ENCODE results near the gene ZNF346. TPM values are rescaled to one million over a fixed set of nuclear protein-coding genes. Genes with fewer than 3 reads are reported as not detected.
A peak's percentile ranks its signal among the peaks of the same experiment; 100 is the strongest.
"Not testable (repeated sequence)": the region's sequence is repeated elsewhere in the genome, so short reads cannot be mapped to it uniquely, and the experiment has no call there.

The ZNF346 gene
- total RNA-seq, 3 donors from 2014 or later: 18.7 to 21.7 (median 21.3) TPM

DNA sequence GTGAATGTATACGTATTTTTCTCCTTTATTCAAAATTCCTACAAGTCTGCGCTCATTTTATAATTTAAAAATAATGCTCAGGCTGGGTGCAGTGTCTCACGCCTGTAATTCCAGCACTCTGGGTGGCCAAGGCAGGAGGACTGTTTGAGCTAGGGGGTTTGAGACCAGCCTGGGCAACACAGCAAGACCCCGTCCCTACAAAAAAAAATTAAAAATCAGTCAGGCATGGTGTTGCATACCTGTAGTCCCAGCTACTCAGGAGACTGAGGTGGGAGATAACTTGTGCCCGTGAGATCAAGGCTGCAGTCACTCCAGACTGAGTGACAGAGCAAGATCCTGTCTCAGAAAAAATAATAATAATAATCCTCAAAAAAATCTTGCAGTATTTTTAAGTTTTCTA is 23.7 kb upstream of the ZNF346 start:
- Mint-ChIP-seq H3K9me3 (peaks cover 6% of the 10 kb centered on the region), H3K4me3 (no peak overlapping the region), H3K4me1 (ENCODE audit: low read depth) (peaks cover 44% of the 10 kb centered on the region), H3K36me3 (ENCODE audit: insufficient read depth) (peaks cover 23% of the 10 kb centered on the region), H3K27me3 (ENCODE audit: low read depth) (no peaks in the 10 kb centered on the region)
- DNase-seq (no peak), ATAC-seq (no peak)

GRCh38 chr5:176999526-176999925 is 23.0 kb upstream of the ZNF346 start:
- not testable (repeated sequence) for ATAC-seq; H3K4me3 Mint-ChIP-seq; DNase-seq; H3K27me3 Mint-ChIP-seq (ENCODE audit: low read depth); H3K9me3 Mint-ChIP-seq
- Mint-ChIP-seq H3K4me1 (ENCODE audit: low read depth) (peaks cover 49% of the 10 kb centered on the region), H3K36me3 (ENCODE audit: insufficient read depth) (peaks cover 22% of the 10 kb centered on the region)

- Mint-ChIP-seq H3K9me3 (no peaks in the 10 kb centered on the region), H3K27me3 (ENCODE audit: low read depth) (no peaks in the 10 kb centered on the region), H3K4me3 (peak overlapping the region; percentile 35), H3K4me1 (ENCODE audit: low read depth) (peaks cover 38% of the 10 kb centered on the region), H3K36me3 (ENCODE audit: insufficient read depth) (peaks cover 9% of the 10 kb centered on the region)
- ATAC-seq (no peak), DNase-seq (no peak)
Observed at GRCh38 chr5:177003649-177004048, 18.8 kb upstream of the ZNF346 start.

DNA sequence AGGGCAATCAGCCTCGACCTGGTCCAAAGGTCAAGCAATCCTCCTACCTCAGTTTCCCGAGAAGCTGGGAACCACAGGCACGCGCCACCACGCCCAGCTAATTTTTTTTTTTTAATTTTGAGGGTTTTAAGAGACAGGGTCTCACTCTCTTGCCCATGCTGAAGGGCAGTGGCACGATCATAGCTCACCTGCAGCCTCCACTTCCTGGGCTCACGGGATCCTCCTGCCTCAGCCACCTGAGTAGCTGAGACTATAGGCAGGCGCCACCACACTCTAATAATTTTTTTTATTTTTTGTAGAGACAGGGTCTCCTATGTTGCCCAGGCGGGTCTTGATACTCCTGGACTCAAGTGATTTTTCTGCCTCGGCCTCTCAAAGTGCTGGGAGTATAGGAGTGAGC is 17.5 kb upstream of the ZNF346 start:
- no peak for ATAC-seq
- no peak for DNase-seq

DNA sequence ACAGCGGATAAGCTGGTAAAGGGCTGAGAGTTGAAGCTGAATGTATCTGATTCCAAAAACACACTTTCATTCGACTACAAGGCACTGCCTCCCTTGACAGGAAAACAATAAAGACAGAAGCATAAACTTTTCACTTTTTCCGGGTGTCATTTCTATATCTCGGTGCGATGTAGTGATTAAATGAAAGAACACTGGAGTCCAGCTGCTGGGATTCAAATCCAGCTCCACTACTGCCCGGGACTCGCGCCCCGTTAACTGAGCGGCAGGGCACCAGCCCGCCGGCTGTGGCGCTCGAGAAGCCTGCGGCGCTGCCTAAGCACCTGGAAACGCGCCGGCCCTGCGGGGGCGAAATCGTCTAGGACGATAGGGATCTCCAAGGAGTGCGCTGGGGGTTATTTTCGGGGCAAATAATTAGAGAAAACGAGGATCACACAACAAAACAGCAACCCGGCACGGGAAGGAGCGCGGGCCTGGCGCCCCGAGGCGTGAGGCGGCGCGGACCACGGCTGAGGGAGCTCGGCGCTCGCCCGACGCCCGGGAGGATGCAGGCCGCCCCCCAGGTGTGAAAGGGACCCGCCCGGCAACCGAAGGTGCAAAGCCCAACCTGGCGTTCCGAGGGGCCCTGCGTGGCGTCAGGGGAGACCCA is 16.8 kb upstream of the ZNF346 start:
- Mint-ChIP-seq H3K27me3 (ENCODE audit: low read depth) (no peaks in the 10 kb centered on the region), H3K4me3 (peak overlapping the region; percentile 96), H3K36me3 (ENCODE audit: insufficient read depth) (peaks cover 5% of the 10 kb centered on the region), H3K4me1 (ENCODE audit: low read depth) (peaks cover 30% of the 10 kb centered on the region), H3K9me3 (no peaks in the 10 kb centered on the region)
- peak; percentile 64 for DNase-seq
- ATAC-seq: peak; percentile 66 to 67

More for the DNA sequence above, 17.5 kb upstream of the ZNF346 start:
- no peaks in the 10 kb centered on the region for H3K9me3 Mint-ChIP-seq
- H3K4me3 Mint-ChIP-seq: peak overlapping the region; percentile 96
- peaks cover 5% of the 10 kb centered on the region for H3K36me3 Mint-ChIP-seq (ENCODE audit: insufficient read depth)
- no peaks in the 10 kb centered on the region for H3K27me3 Mint-ChIP-seq (ENCODE audit: low read depth)
- H3K4me1 Mint-ChIP-seq (ENCODE audit: low read depth): peaks cover 31% of the 10 kb centered on the region

- peak; percentile 83 to 89 for ATAC-seq
- H3K9me3 Mint-ChIP-seq: no peaks in the 10 kb centered on the region
- peak within 1 kb of the TSS; percentile 96 for H3K4me3 Mint-ChIP-seq
- peak; percentile 91 for DNase-seq
- no peaks in the 10 kb centered on the region for H3K27me3 Mint-ChIP-seq (ENCODE audit: low read depth)
- peaks cover 5% of the 10 kb centered on the region for H3K36me3 Mint-ChIP-seq (ENCODE audit: insufficient read depth)
- H3K4me1 Mint-ChIP-seq (ENCODE audit: low read depth): peaks cover 28% of the 10 kb centered on the region
Observed at GRCh38 chr5:177006265-177006972, 16.1 kb upstream of the ZNF346 start, which contains the start of gene UIMC1. Gene UIMC1 (minus strand): TSS chr5:177006779. CDS start chr5:176982615, 24,164 bp downstream.

DNA sequence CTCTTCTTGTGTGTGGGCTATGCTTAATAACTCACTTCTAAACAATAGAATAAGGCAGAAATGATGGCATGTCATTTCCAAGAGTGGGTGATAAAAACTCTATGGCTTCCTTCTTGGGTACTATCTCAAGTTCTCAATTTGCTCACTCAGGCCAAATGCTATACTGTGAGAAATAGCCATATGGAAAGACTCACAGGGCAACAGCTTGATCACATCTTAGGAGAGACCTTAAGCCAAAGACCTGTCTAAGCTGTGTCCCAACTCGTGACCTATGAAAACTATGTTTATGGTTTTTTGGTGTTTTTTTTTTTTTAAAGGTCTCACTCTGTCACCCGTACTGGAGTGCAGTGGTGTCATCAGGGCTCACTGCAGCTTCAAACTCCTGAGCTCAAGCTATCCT is 13.8 kb upstream of the ZNF346 start:
- DNase-seq (no peak), ATAC-seq (no peak)
- peaks cover 22% of the 10 kb centered on the region for H3K4me1 Mint-ChIP-seq (ENCODE audit: low read depth)
- H3K27me3 Mint-ChIP-seq (ENCODE audit: low read depth): no peaks in the 10 kb centered on the region
- no peak overlapping the region for H3K4me3 Mint-ChIP-seq
- H3K9me3 Mint-ChIP-seq: no peaks in the 10 kb centered on the region
- H3K36me3 Mint-ChIP-seq (ENCODE audit: insufficient read depth): peaks cover 5% of the 10 kb centered on the region

- Mint-ChIP-seq H3K4me3 (no peak overlapping the region), H3K27me3 (ENCODE audit: low read depth) (no peaks in the 10 kb centered on the region), H3K4me1 (ENCODE audit: low read depth) (peaks cover 12% of the 10 kb centered on the region), H3K9me3 (no peaks in the 10 kb centered on the region), H3K36me3 (ENCODE audit: insufficient read depth) (peaks cover 5% of the 10 kb centered on the region)
- ATAC-seq: no peak
- DNase-seq: no peak
Observed at GRCh38 chr5:177010153-177010552, 12.3 kb upstream of the ZNF346 start.

DNA sequence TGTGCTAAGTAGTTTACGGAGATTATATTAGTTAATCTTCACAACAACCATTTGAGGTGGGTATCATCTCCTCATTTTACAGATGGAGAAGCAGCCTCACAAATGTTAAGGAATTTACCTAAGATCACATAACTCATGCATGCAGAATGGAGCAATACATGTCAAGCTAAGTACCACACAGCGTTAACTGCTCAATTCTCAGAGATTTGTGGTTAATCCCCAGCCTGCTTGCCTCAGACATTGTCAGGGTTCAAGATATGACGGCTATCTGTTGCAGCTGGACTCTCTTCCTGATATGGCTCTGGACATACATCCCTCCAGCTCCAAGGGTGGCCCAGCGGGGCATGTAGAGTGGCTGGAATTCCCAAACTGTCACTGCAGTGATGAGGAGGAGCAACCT is 7.3 kb upstream of the ZNF346 start:
- Mint-ChIP-seq H3K36me3 (ENCODE audit: insufficient read depth) (no peaks in the 10 kb centered on the region), H3K27me3 (ENCODE audit: low read depth) (no peaks in the 10 kb centered on the region), H3K4me1 (ENCODE audit: low read depth) (no peaks in the 10 kb centered on the region), H3K9me3 (no peaks in the 10 kb centered on the region), H3K4me3 (no peak overlapping the region)
- DNase-seq (no peak), ATAC-seq (no peak)

GRCh38 chr5:177018341-177018740 is 4.2 kb upstream of the ZNF346 start:
- Mint-ChIP-seq H3K27me3 (ENCODE audit: low read depth) (no peaks in the 10 kb centered on the region), H3K4me3 (no peak overlapping the region), H3K9me3 (no peaks in the 10 kb centered on the region), H3K4me1 (ENCODE audit: low read depth) (peaks cover 11% of the 10 kb centered on the region), H3K36me3 (ENCODE audit: insufficient read depth) (no peaks in the 10 kb centered on the region)
- no peak for ATAC-seq
- DNase-seq: no peak

- Mint-ChIP-seq H3K4me1 (ENCODE audit: low read depth) (peaks cover 24% of the 10 kb centered on the region), H3K4me3 (peak overlapping the region; percentile 16), H3K9me3 (no peaks in the 10 kb centered on the region), H3K27me3 (ENCODE audit: low read depth) (no peaks in the 10 kb centered on the region), H3K36me3 (ENCODE audit: insufficient read depth) (peaks cover 3% of the 10 kb centered on the region)
- DNase-seq: no peak
- no peak for ATAC-seq
Observed at GRCh38 chr5:177020033-177020432, 2.5 kb upstream of the ZNF346 start.

DNA sequence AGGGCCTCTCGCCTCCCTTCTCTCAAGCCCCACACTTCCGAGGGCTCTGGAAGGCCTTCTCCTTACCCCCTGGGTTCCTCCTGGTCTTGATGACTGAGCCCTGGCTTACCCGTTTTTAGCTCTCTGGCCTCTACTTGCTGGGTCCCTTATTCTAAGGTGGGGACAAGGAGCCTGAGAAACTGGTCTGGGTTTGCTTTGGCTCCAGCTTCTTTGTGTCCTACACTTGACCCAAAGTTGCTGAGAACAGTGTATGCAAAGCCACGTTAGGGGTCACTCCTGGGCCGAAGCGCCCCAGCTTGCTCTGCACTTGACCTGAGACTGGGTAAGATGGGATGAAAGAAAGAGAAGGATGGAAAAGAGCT is 788 bp downstream of the ZNF346 start:
- peaks cover 33% of the 10 kb centered on the region for H3K4me1 Mint-ChIP-seq (ENCODE audit: low read depth)
- H3K4me3 Mint-ChIP-seq: peak overlapping the region; percentile 99
- no peak for DNase-seq
- no peaks in the 10 kb centered on the region for H3K27me3 Mint-ChIP-seq (ENCODE audit: low read depth)
- H3K36me3 Mint-ChIP-seq (ENCODE audit: insufficient read depth): peaks cover 9% of the 10 kb centered on the region
- peak in 1 of 2 donors; percentile 7 for ATAC-seq
- no peaks in the 10 kb centered on the region for H3K9me3 Mint-ChIP-seq

DNA sequence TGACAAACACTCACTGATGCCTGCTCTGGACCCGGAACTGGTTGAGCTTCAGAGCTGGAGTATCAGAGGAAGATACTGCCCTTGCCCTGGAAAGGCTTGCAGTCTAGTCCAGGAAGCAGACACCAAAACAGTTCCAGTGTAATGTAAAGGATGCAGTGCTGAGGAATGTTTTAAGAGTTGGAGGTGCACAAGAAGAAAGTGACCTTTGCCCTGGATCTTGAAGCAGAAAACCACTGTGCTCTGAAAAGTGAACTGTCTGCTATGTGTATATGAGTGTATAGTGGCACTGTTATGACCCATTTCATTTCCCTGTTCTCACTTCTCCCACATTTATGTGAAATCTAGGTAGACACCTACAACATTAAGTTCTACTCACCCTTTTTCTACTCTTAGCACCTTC is 2.1 kb downstream of the ZNF346 start:
- H3K4me1 Mint-ChIP-seq (ENCODE audit: low read depth): peaks cover 33% of the 10 kb centered on the region
- DNase-seq: no peak
- peak overlapping the region; percentile 1 for H3K4me3 Mint-ChIP-seq
- H3K36me3 Mint-ChIP-seq (ENCODE audit: insufficient read depth): peaks cover 12% of the 10 kb centered on the region
- no peak for ATAC-seq
- H3K27me3 Mint-ChIP-seq (ENCODE audit: low read depth): no peaks in the 10 kb centered on the region
- peaks cover 3% of the 10 kb centered on the region for H3K9me3 Mint-ChIP-seq

DNA sequence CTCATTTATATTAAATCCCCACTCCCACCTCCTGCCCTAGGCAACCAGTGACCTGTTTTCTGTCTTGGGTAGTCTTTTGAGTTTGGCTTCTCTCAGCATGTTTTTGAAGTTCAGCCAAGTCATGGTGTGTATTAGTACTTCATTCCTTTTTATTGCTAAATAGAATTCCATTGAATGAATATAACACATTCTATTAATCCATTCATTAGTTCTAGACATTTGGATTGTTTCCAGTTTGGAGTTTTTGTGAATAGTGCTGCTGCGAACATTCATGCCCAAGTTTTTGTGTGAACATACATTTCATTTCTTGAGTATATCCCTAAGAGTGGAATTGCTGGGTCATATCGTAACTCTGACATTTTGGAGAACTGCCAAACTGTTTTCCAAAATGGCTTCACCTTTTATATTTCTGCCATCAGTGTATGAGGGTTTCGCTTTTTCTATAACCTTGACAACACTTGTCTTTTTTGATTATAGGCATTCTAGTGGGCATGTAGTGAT is 2.7 kb downstream of the ZNF346 start:
- H3K36me3 Mint-ChIP-seq (ENCODE audit: insufficient read depth): peaks cover 15% of the 10 kb centered on the region
- no peak overlapping the region for H3K4me3 Mint-ChIP-seq
- DNase-seq: no peak
- peaks cover 33% of the 10 kb centered on the region for H3K4me1 Mint-ChIP-seq (ENCODE audit: low read depth)
- no peak for ATAC-seq
- peaks cover 3% of the 10 kb centered on the region for H3K9me3 Mint-ChIP-seq
- no peaks in the 10 kb centered on the region for H3K27me3 Mint-ChIP-seq (ENCODE audit: low read depth)

DNA sequence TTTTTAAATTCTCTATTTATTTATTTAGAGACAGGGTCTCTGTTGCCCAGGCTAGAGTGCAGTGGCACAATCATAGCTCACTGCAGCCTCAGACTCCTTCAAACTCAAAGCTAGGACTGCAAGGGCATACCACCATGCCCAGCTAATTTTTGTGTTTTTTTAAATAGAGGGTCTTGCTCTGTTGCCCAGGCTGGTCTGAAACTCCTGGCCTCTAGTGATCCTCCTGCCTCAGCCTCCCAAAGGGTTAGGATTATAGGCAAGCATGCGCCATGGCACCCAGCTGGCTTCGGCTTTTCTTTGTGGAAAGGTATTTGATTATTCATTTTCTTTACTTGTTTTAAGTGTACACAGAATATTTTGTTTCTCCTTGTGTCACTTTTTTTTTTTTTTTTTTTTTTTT is 5.2 kb downstream of the ZNF346 start:
- ATAC-seq: no peak
- Mint-ChIP-seq H3K4me1 (ENCODE audit: low read depth) (peaks cover 27% of the 10 kb centered on the region), H3K9me3 (peaks cover 8% of the 10 kb centered on the region)

More for the DNA sequence above, 5.2 kb downstream of the ZNF346 start:
- H3K4me3 Mint-ChIP-seq: no peak overlapping the region
- peaks cover 21% of the 10 kb centered on the region for H3K36me3 Mint-ChIP-seq (ENCODE audit: insufficient read depth)
- DNase-seq: no peak
- no peaks in the 10 kb centered on the region for H3K27me3 Mint-ChIP-seq (ENCODE audit: low read depth)

All from activated T-cell treated with anti-CD3 and anti-CD28 coated beads, Interleukin-2, amount 50 U/mL, for 4 hours (primary cell).